GM21515 (cell line): ENCODE results near the gene ABCG1.

ENCODE experiments used
- ATAC-seq: cut with Tn5 transposase; IDR thresholded peaks from one replicate; pipeline ENCODE4 v1.9.1; 2021; ENCODE audit not compliant: unreplicated experiment

ABCG1 gene

GRCh38 chr21:42317826-42318746 lies 99.1 kb downstream of the ABCG1 start:
- no peak for ATAC-seq

GRCh38 chr21:42319376-42319775 lies 100.4 kb downstream of the ABCG1 start:
- ATAC-seq: no peak

DNA sequence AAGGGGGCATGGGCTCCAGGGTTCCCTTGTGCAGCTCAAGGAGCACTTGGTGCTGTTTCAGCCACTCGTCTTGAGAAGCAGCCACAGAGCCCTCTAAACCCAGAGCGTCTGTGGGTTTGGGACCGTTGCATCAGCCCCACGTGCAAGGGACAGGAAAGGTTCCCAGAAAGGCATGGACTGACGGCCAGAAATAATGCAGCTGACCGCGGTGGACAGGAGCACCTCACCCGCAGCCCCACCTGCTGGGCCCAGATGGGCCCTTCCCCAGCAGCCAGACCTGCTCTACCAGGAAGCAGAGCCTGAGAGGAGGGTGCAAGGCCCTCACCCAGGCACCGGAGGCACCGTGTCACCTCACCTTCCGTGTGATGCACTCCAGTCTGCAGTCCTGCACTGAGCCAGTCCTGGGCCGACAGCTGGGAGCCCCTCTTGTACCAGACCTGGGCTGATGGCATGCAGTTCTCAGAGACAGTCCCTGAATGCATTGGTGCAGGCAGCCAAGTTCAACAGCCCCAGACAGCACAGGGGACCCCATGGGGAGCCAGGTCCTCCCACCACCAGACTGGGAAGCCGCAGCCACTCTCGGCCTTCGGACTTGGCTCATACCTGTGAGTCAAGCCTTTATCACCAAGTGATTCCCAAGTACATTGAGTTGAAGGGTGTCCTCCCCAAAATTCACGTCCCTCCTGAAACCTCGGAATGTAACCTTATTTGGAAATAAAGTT lies 101.1 kb downstream of the ABCG1 start:
- ATAC-seq: no peak

GRCh38 chr21:42320791-42321190 lies 101.9 kb downstream of the ABCG1 start:
- no peak for ATAC-seq

GRCh38 chr21:42321231-42321630 lies 102.3 kb downstream of the ABCG1 start:
- no peak for ATAC-seq

DNA sequence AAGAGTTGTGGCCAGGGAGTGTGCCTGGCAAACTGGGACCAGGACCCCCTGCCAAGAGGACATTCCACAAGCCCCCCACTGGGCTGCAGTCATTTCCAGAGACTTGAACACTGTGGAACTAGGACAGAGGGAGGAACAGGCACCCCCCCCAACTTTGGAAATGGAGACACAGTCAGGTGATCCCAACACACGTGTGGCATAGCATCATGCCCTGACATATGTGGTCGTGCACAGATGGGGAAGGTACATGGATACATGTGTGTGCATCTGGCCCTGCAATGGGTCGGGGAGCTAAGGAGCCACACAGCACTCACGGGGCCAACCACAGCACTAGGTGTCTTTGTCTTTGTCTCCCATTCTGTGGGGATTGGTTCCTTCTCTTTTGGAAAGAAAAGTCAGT lies 102.9 kb downstream of the ABCG1 start:
- no peak for ATAC-seq

DNA sequence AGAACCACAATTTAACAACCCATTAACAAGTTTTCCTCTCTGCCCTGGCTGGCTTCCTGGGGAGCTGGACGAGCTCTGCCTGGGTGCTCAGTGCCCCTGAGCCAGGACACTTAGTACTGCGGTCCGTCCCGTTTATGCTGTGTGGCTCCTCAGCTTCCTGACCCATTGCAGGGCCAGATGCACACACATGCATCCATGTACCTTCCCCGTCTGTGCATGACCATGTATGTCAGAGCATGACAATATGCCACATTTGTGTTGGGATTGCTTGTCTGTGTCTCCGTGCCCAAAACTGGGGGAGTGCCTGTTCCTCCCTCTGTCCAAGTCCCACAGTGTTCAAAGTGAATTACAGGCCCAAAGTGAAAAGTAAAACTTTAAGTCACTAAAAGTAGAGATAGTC lies 106.0 kb downstream of the ABCG1 start:
- no peak for ATAC-seq

DNA sequence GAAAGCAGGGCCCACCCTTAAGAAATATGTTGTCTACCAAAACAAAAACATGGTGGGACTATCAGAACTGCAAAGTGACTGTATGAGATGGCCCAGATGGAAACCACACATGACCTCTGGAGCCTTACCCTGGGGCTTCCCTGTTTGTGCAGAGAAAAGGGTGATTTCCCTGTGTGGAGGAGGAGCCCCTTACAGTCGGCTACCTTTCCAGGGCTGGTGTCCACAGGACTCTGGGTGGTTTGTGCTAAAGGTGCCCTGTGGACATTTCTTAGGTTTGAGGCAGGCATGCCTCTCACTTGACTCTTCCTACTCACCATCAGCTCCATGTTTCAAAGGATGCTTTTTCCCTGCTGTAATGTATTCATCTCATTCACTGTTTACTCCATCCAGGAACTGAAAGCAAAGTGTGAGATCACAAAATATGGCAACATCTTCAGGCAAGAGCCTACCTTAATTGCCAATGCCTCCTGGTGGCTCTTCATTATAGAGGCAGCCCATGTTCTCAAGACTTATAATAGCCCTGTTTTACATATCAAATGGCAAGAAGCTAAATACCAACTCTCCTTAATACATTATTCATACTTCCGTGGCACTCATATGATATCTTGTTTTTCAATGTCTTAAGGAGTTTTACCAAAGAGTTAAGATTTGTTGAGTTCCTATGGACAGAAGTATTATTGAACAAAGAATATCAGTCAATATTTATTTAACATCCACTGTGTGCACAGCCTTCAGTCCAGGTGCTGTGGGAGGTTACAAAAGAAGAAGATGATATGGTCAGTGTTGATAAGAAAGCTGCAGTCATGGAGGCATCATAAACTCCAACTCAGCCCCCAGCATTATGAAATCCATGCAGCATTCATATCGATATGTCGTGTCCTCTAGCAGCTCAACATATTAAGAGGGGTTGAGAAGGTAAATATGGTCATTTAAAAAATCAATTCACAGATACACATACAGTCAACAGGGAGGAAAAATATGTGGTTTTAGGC lies 111.7 kb downstream of the ABCG1 start:
- no peak for ATAC-seq

- ATAC-seq: no peak
Observed at GRCh38 chr21:42331660-42332059, 112.7 kb downstream of the ABCG1 start.

DNA sequence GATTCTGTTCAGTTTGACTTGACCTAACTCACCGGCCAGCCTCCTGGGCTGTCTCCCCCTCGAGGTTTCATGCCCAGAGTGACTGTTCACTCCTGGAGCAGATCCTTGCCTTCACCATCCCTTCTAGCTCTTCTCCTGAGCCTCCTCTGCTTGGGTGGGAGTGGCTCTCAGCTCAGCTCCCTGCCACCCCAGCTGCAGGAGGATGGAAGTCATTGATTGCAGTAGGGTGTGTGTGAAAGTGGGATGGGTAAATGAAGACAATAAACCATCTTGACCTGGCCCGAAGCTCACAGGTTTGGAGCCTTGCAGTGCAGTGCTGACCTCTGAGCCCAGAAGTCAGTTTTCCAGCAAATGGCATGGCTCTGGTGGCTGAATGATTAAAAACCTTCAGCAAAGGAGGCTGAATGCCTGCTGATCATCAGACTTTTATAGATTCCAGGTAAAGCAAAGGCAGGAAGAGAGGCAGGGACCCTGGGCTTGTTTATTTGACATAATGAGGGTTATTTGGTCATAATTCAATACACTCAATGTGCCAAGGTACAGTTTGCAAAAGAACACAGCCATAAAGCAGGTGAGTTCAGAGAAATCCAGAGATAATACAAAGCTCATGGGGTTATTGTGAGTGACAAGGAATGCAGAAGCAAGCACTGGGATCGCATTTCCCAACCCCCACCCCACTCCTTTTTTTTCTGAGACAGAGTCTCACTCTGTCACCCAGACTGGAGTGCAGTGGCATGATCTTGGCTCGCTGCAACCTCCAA lies 113.8 kb downstream of the ABCG1 start:
- ATAC-seq: no peak

GRCh38 chr21:42336054-42336453 lies 117.1 kb downstream of the ABCG1 start:
- ATAC-seq: no peak

DNA sequence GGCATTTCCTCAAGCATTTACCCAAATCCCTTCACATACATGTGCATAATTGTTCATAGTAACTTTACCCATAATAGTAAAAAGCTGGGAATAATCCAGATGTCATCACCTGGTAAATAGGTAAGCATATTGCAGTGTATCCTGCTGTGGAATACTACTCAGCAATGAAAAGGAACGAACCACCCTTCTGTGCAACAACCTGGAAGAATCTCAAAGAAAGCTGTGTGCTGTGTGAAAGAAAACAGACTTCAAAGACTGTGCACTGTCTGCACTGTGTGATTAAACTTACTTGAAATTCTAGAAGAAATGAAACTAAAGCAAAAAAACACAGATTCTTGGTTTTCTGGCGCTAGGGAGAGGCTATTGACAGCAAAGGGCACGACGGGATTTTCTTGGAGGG lies 118.3 kb downstream of the ABCG1 start:
- ATAC-seq: no peak

GRCh38 chr21:42337830-42338728 lies 119.1 kb downstream of the ABCG1 start:
- no peak for ATAC-seq

GRCh38 chr21:42338729-42339715 lies 120.1 kb downstream of the ABCG1 start:
- no peak for ATAC-seq

- no peak for ATAC-seq
Observed at GRCh38 chr21:42340187-42341050, 121.5 kb downstream of the ABCG1 start.

DNA sequence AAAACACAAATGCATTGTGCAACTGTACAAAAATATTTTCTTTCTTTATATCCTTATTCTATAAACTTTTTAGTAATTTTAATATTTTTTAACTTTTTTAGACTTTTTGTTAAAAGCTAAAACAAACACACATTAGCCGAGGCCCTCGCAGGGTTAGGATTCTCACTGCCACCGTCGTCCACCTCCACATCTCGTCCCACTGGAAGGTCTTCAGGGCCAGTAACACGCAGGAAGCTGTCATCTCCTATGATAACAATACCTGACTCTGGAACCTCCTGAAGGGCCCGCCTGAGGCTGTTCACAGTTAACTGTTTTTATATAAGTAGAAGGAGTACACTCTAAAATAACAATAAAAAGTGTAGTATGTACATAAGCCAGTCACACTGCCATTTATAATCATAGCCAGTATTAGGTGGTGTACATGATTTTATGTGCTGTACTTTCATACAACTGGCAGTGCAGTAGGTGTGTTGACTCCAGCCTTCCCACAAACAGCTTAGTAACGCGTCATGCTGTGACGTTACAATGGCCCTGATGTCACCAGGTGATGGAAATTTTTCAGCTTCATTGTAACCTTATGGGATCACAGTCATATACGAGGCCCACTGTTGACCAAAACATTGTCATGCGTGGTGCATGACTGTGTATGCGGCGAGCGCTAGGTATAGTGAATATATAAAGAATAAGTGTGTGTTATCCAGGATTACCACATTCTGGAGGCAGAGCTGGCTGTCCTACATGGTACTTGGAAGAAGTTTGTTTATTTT lies 123.0 kb downstream of the ABCG1 start:
- no peak for ATAC-seq
